Inflammatory macrophage (primary cell): ENCODE results near the gene ST6GALNAC4.

Experiments
- DNase-seq, 2 donors: peaks; one replicate each; pipeline ENCODE4 v3.0.0-alpha.2; 2020 to 2022
- total RNA-seq, 18 experiments: gene quantifications; one replicate each; lab custom pipeline; 2026; ENCODE audit warnings: mixed read lengths in 6 of 18, inconsistent platforms in 2 of 18; lab: John Stamatoyannopoulos, UW

ST6GALNAC4 gene, protein sequence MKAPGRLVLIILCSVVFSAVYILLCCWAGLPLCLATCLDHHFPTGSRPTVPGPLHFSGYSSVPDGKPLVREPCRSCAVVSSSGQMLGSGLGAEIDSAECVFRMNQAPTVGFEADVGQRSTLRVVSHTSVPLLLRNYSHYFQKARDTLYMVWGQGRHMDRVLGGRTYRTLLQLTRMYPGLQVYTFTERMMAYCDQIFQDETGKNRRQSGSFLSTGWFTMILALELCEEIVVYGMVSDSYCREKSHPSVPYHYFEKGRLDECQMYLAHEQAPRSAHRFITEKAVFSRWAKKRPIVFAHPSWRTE
- 8.6 to 80.5 (median 37.5) reads per million in 18 experiments for total RNA-seq

GRCh38 chr9:127916720-127917581 is at the start of gene ST6GALNAC4:
TSS of gene ST6GALNAC4 (minus strand) at chr9:127917041. CDS start at chr9:127916419, 622 bp downstream.
- DNase-seq = peak; percentile 94 to 97

DNA sequence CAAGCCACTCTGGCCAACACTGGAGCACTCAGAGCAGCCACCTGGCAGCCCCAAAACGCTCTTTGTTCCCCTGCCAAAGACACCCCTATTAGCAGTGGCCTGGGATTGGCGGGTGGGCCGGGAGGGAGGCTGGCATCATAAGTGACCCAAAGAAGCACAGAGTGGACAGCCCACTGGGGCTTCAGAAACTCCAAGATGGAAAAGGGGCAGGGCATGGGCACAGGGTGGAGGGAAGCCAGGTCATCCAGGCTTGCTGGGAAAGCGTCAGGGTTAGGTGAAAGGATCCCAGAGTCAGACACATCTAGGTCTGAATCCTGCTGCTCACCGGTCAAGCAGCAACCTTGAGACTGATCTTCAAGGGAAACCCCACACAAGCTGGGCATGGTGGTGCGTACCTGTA is 49.1 kb upstream of the ST6GALNAC4 start:
- no peak for DNase-seq

GRCh38 chr9:127963359-127964064 is 46.7 kb upstream of the ST6GALNAC4 start:
- no peak for DNase-seq

DNA sequence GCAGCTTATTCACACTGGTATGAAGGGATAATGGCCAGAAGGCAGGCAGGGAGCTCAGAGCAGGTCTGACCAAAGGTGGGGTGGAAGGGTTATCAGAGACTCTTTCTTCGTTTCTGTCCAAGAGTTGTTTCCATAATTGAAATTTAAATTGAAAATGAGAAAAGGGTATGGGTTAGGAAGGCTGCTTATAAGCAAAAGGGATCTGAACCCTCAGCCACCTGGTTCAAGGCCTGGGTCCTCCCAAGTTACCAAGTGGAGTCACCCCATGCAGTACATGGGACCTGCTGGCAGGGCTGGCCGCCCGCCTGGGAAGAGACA is 46.2 kb upstream of the ST6GALNAC4 start:
- no peak for DNase-seq

- DNase-seq = no peak
Measured at GRCh38 chr9:127962278-127962677, 45.4 kb upstream of the ST6GALNAC4 start.

- DNase-seq = peak; percentile 26 to 69
Measured at GRCh38 chr9:127961613-127962155, 44.8 kb upstream of the ST6GALNAC4 start.

DNA sequence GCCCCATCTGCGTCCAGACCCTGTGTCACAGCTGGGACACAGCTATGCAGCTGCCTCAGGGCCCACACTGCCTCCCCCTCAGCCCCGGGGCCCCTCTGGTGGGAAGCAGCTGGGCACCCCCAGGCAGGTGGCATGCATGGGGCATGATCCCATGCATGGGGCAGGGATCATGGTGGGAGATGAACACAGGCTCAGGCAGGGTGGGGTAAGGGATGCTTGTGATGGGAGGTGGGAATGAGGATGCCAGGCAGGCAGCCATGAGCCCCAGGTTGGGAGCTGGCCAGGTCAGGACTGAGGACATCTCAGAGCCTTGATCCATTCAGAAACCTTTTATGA is 44.3 kb upstream of the ST6GALNAC4 start:
- DNase-seq = no peak

DNA sequence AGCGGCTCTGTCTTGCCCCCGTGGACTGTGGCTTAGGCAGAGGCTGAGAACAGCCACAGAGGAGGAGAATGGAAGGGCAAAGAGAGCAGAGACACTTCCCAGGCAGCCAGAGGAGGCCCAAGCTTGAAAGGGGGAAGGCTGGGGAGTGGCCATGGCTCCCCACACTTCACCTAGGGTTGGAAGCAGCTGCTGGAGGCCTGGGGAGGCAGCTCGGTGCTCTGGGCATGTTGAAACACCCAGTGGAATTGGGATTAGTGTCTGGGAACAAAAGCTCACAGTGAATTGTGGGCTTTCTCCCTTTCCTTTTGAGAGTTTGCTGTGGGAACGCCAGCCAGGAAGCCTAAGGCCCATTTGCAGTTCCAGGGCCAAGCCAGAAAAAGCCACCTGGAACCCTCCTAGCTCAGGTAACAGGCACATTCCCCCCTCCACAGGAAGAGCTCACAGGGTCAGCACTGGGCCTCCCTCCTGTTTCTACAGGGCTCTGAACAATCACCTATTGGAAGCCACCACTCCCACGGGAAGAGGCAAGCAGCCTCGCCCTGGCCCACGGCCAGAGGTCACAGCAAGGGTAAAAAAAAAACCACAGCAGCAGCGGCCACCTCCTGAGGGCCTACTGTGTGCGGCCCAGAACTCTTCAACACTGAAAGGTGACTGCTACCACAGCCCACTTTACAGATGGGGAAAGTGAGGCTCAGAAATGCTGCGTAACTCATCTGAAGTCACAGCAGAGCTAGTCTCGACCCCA is 43.7 kb upstream of the ST6GALNAC4 start:
- no peak for DNase-seq

GRCh38 chr9:127959841-127960409 is 43.1 kb upstream of the ST6GALNAC4 start:
- no peak for DNase-seq

GRCh38 chr9:127959398-127959797 is 42.6 kb upstream of the ST6GALNAC4 start:
- DNase-seq = no peak

DNA sequence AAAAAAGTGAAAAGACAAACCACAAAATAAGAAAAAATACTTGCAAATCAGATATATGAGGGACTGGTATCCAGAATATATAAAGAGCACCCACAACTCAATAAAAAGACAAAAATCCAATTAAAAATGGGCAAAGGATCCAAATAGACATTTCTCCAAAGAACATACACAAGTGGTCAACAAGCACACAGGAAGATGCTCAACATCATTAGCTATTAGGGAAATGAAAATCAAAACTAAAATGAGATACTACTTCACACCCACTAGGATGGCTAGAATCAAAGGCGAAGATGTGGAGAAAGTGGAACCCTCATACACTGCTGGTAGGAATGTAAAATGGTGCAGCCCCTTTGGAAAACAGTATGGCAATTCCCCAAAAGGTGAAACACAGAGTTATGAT is 41.9 kb upstream of the ST6GALNAC4 start:
- no peak for DNase-seq

- peak in 1 of 2 donors; percentile 14 for DNase-seq
Measured at GRCh38 chr9:127955294-127956015, 38.6 kb upstream of the ST6GALNAC4 start.

DNA sequence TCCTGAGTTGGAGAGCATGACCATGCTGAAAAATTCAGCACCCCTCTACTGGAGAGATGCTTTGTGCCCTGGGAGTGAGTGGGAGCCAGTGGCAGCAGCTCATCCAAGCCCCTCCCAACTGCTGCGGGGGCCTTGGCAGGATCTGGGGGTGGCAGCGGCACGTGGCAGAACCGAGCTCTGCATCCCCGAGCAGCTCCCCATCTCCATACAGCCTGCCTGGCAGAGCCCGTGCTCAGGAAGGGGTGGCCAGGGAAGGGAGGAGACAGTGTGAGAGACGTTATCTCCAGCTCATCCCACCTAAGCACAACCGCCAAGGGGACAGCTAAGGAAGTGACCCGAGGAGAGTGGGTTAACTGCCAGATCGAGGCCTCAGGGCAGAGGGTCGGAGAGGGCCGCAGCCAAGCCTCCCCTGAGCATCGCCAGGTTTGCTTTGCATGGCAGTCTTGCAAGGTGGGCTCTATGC is 38.0 kb upstream of the ST6GALNAC4 start:
- DNase-seq = no peak

DNA sequence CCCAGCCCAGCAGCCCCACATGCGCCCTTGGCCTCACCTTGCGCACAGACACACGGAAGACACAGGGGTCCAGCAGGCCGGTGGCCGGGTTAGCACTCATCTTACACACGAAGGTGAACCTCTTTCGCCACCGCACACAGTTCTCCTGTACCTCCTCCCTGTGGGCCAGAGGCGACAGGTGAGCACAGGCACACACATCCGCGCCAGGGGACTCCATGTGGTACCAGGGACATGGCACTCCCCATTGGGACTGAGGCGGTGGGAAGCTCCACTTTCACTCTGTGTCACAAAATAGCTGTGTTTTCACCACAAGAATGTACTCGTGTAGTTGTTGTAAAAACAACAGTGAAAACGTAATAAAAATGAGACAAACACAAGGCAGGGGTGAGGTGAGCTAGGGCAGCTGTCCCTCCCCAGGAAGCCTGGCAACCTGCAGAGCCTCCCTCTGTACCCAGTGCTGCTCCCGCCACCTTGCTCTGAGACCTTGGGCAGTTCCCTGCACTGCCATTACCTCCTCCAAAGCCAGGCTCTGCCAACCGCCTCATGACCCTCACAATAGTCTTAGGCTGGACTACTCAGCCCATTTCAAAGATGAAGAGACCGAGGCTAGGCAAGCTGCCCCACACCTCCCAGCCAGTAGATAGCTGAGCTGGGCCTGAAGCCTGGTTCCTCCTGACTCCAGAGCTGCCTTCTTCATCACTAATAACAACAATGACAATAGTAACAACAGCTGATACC is 37.1 kb upstream of the ST6GALNAC4 start:
- no peak for DNase-seq

DNA sequence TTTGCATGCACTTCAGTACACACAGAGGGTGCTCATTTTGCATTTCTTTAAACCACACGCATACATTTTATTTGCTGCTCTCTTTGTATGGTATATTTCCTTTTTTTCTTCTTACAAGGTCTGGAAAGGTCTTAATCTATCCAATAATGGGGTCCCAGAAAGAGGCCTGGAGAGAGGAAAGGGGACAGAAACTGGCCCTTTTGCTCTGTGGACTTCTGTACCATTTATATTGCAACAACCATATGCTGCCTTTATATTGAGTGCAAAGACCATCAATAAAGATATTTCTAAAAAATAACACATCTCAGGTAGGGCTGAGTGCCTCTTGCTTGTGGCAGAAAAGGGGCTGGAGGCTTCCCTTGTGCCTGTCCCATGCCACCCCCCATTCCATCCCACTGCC is 36.3 kb upstream of the ST6GALNAC4 start:
- no peak for DNase-seq

GRCh38 chr9:127950513-127951289 is 33.9 kb upstream of the ST6GALNAC4 start:
- DNase-seq = no peak

DNA sequence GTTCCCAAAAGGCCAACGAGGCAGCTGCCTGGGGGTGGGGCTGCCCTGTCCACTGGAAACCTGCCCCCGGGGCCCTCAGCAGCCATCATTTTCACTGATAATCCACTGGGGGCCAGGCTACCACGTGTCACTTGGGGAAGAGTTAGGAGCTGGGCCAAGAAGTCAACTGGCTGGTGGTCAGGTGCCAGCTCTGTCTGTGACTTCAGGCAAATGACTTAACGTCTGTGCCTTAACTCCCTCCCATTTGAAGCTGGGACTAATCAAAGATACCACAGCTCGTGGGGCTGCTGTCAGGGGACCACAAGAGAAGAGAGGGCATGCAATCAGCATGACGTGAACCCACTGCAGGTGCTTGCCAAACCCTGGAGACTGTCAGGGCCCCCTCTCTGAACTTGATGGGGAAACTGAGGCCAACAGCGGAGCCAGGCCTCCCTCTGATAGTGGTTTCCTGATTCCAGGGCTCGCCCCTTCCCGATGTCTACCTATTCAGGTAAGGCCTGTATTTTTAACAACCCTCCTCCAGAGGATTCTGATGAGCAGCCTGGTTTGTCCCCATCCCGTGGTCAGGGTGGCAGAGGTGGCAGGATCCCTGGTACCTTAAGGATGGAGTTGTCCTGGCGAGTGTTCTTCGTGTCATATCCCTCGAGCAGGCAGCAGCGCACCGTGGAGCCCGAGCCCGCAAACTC is 33.1 kb upstream of the ST6GALNAC4 start:
- DNase-seq = no peak

GRCh38 chr9:127947841-127948710 is 31.2 kb upstream of the ST6GALNAC4 start:
- no peak for DNase-seq
